ENCODE results near the gene GNAI2.

Gene GNAI2

GRCh38 chr3:50258029-50258680 is 22.2 kb downstream of the GNAI2 start:
- peak overlapping the region; percentile 97 to 100 for H3K27ac ChIP-seq
- no peak for DNase-seq
- no peak overlapping the region for H3K4me3 ChIP-seq
- H3K4me1 ChIP-seq: peaks cover 0 to 48% (median 34%) of the 10 kb centered on the region in 4 donors
- TF ChIP-seq, protein P1, sequence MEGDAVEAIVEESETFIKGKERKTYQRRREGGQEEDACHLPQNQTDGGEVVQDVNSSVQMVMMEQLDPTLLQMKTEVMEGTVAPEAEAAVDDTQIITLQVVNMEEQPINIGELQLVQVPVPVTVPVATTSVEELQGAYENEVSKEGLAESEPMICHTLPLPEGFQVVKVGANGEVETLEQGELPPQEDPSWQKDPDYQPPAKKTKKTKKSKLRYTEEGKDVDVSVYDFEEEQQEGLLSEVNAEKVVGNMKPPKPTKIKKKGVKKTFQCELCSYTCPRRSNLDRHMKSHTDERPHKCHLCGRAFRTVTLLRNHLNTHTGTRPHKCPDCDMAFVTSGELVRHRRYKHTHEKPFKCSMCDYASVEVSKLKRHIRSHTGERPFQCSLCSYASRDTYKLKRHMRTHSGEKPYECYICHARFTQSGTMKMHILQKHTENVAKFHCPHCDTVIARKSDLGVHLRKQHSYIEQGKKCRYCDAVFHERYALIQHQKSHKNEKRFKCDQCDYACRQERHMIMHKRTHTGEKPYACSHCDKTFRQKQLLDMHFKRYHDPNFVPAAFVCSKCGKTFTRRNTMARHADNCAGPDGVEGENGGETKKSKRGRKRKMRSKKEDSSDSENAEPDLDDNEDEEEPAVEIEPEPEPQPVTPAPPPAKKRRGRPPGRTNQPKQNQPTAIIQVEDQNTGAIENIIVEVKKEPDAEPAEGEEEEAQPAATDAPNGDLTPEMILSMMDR (IDR thresholded peaks at IDR 0.05): no peak
- intact Hi-C loops (cut with DNase I; ENCODE audit: low total_unique reads): no loop called here
- peaks cover 31 to 54% (median 53%) of the 10 kb centered on the region in 3 donors for H3K36me3 ChIP-seq
- H3K27me3 ChIP-seq: no peaks in the 10 kb centered on the region
- no peaks in the 10 kb centered on the region for H3K9me3 ChIP-seq

DNA sequence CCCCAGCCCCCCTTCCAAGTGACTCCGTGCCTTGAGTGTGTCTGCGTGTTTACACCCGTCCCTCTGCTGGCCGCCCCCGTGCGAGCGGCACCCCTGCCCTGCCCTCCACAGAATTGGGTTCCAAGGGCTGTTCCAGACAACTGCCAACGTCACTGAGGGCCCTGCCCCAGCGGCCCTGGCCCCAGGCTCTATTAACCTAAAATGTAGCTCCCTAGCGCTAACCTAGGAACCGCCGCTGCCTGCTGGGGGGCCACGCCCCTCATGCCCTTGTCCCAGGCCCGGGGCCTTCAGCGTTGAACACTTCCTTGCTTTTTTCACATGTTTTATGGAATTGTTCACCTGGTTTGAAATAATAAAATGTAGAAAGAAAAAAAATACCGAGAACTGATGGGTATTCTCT is 23.0 kb downstream of the GNAI2 start:
- peaks cover 2 to 54% (median 38%) of the 10 kb centered on the region in 4 donors for H3K4me1 ChIP-seq

GRCh38 chr3:50259432-50260026 is 23.5 kb downstream of the GNAI2 start:
- peak overlapping the region; percentile 67 to 69 for H3K4me3 ChIP-seq
- H3K27ac ChIP-seq: peak overlapping the region; percentile 97 to 100
- peaks cover 4 to 54% (median 40%) of the 10 kb centered on the region in 4 donors for H3K4me1 ChIP-seq
- intact Hi-C loops (cut with DNase I; ENCODE audit: low total_unique reads): no loop called here
- TF ChIP-seq, protein P1 (IDR thresholded peaks at IDR 0.05): no peak
- no peak for DNase-seq
- H3K36me3 ChIP-seq: peaks cover 27 to 40% (median 39%) of the 10 kb centered on the region in 3 donors
- H3K9me3 ChIP-seq: no peaks in the 10 kb centered on the region
- H3K27me3 ChIP-seq: no peaks in the 10 kb centered on the region

More for the DNA sequence above, 23.0 kb downstream of the GNAI2 start:
- peaks cover 28 to 46% (median 45%) of the 10 kb centered on the region in 3 donors for H3K36me3 ChIP-seq
- TF ChIP-seq, protein P1 (IDR thresholded peaks at IDR 0.05): no peak
- intact Hi-C loops (cut with DNase I; ENCODE audit: low total_unique reads): no loop called here
- H3K9me3 ChIP-seq: no peaks in the 10 kb centered on the region
- H3K27ac ChIP-seq: peak overlapping the region; percentile 97 to 100
- no peak for DNase-seq
- H3K4me3 ChIP-seq: no peak overlapping the region
- no peaks in the 10 kb centered on the region for H3K27me3 ChIP-seq

DNA sequence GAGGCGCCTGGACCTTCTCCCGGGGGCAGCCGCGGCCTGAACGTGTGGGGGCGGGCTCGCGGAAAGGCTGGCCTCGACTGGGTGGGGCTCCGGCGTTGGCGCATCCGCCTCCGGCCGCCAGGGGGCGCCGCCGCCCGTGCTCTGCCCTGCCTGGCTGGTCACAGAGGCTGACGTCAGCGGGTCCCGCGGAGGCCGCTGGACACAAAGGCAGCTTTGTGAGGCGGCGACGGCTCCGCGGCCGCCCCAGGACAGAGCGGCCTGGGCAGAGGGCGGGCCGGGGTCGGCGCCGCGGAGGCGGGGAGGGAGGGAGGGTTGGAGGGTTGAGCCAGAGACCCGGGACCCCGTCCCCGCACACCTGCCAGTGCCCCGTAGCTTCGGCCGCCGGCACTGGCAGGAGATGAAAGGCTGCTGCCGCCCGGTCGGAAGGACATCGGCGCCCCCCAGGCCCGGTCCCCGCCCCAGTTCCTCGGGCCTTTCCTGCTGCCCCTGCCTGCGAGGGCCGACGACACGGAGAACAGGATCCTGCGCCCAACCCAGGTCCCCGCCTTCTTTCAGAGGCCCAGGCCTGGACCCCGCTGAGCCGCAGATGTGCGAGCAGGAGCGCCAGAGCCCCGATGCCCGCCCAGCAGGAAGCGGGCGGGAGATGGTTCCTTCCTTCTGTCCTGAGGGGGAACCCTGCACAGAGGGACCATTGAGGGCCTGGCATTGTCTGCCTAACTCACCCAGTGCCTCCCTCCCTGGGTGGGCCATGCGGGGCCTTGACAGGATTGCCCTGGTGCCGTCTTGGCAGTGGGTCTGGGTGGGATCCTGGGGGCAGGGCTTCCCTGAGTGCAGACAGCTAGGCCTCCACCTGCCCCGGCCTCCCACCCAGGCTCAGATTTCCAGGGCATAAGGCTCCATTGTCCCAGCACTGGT is 24.3 kb downstream of the GNAI2 start:
- peak overlapping the region; percentile 97 to 100 for H3K27ac ChIP-seq
- no peaks in the 10 kb centered on the region for H3K9me3 ChIP-seq
- TF ChIP-seq, protein P1 (IDR thresholded peaks at IDR 0.05): peak; percentile 98 to 99
- peaks cover 24 to 33% (median 33%) of the 10 kb centered on the region in 3 donors for H3K36me3 ChIP-seq
- peak; percentile 91 to 97 for DNase-seq
- H3K27me3 ChIP-seq: no peaks in the 10 kb centered on the region
- peaks cover 4 to 54% (median 42%) of the 10 kb centered on the region in 4 donors for H3K4me1 ChIP-seq
- intact Hi-C loops (cut with DNase I; ENCODE audit: low total_unique reads): no loop called here
- peak overlapping the region; percentile 67 to 69 for H3K4me3 ChIP-seq

DNA sequence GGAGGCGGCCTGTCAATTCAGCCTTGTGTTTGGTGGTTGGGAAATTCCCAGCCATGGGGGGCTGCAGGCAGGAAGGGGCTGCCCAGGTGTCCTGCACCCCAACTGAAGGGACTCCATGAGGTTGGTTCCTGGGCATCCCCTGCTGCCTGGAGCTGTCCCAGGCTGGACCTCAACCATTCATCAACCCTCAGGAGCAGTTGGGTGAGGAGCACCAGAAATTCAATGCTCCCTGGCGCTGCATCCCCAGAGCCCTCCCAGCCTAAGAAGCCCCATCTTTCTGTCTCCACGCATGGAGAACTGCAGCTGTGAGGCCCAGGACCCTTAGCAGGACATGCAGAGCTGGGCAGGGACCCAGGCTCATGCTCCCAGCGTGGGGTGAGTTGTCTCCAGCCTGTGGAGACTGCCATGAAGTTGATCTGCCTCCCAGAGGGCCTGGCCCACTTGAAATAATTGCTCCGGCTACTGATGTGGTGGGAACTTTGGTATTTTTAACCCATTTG is 25.0 kb downstream of the GNAI2 start:
- Histone ChIP-seq H3K4me3 (peak overlapping the region; percentile 67 to 69), H3K27ac (peak overlapping the region; percentile 97 to 100), H3K4me1 (peaks cover 8 to 58% (median 47%) of the 10 kb centered on the region in 4 donors), H3K27me3 (no peaks in the 10 kb centered on the region), H3K9me3 (no peaks in the 10 kb centered on the region), H3K36me3 (peaks cover 23 to 28% (median 27%) of the 10 kb centered on the region in 3 donors)
- no peak for DNase-seq
- intact Hi-C loops (cut with DNase I; ENCODE audit: low total_unique reads): no loop called here
- TF ChIP-seq, protein P1 (IDR thresholded peaks at IDR 0.05): no peak
